GM21423 (cell line): ENCODE results near the gene KATNA1.
A peak's percentile ranks its signal among the peaks of the same experiment; 100 is the strongest.

Experiments
- ATAC-seq: cut with Tn5 transposase; IDR thresholded peaks from one replicate; pipeline ENCODE4 v1.9.1; 2021; ENCODE audit warnings: mild to moderate bottlenecking, moderate library complexity; ENCODE audit not compliant: unreplicated experiment

Gene KATNA1

GRCh38 chr6:149614337-149614736 lies 34.2 kb downstream of the KATNA1 start:
- ATAC-seq: no peak

- ATAC-seq: peak; percentile 73
These were observed 40.0 kb downstream of the KATNA1 start for GRCh38 chr6:149608381-149608982.

- ATAC-seq: no peak
These were observed 48.0 kb downstream of the KATNA1 start for GRCh38 chr6:149600508-149600907.

GRCh38 chr6:149593408-149593807 lies 55.1 kb downstream of the KATNA1 start:
- ATAC-seq: no peak

- no peak for ATAC-seq
These were observed 55.5 kb downstream of the KATNA1 start for GRCh38 chr6:149592983-149593382.

- no peak for ATAC-seq
These were observed 62.4 kb downstream of the KATNA1 start for GRCh38 chr6:149586149-149586548.

- no peak for ATAC-seq
These were observed 67.2 kb downstream of the KATNA1 start for GRCh38 chr6:149581349-149581748.

- ATAC-seq: no peak
These were observed 67.6 kb downstream of the KATNA1 start for GRCh38 chr6:149580880-149581279.

GRCh38 chr6:149567945-149568585 lies 80.4 kb downstream of the KATNA1 start:
- ATAC-seq: no peak

- no peak for ATAC-seq
These were observed 81.3 kb downstream of the KATNA1 start for GRCh38 chr6:149567194-149567586.

- peak; percentile 12 for ATAC-seq
These were observed 81.9 kb downstream of the KATNA1 start for GRCh38 chr6:149566410-149567193.

- ATAC-seq: peak; percentile 81
These were observed 82.7 kb downstream of the KATNA1 start, which contains the start of gene GINM1 for GRCh38 chr6:149565527-149566409. TSS of gene GINM1 (plus strand) at chr6:149566375. CDS start at chr6:149566415, 40 bp downstream.

GRCh38 chr6:149563928-149564325 lies 84.6 kb downstream of the KATNA1 start:
- no peak for ATAC-seq

GRCh38 chr6:149563203-149563927 lies 85.1 kb downstream of the KATNA1 start:
- ATAC-seq: no peak

- ATAC-seq: no peak
These were observed 87.8 kb downstream of the KATNA1 start for GRCh38 chr6:149560736-149561135.

GRCh38 chr6:149559389-149559788 lies 89.1 kb downstream of the KATNA1 start:
- ATAC-seq: no peak

- ATAC-seq: no peak
These were observed 90.5 kb downstream of the KATNA1 start for GRCh38 chr6:149558029-149558428.

- no peak for ATAC-seq
These were observed 96.6 kb downstream of the KATNA1 start for GRCh38 chr6:149551920-149552319.

- peak; percentile 93 for ATAC-seq
These were observed 102.6 kb downstream of the KATNA1 start, which contains the start of gene PPIL4 for GRCh38 chr6:149545754-149546471. TSS of gene PPIL4 (minus strand) at chr6:149546043. CDS start at chr6:149546005, 38 bp downstream.
